Neural cell (in vitro differentiated cells): ENCODE data around the gene BAX. TPM values are rescaled to one million over a fixed set of nuclear protein-coding genes. Genes with fewer than 3 reads are reported as not detected.

Source experiments
- H2AFZ ChIP-seq: fragments of 200-600, 300-800 bp; sonication (generic), shearing (Covaris generic); 2 replicates; pipeline ENCODE4 v1.6.0; 2014; ENCODE audit warnings: low read depth, mild to moderate bottlenecking, antibody characterized with exemption, low read length, moderate library complexity
- H3F3A ChIP-seq: fragments of 200-600 bp; shearing (Covaris generic); 2 replicates; pipeline ENCODE4 v1.6.1; 2016; ENCODE audit warnings: mild to moderate bottlenecking, moderate library complexity, mixed read lengths, antibody characterized with exemption, low read length; ENCODE audit not compliant: insufficient read depth, poor library complexity, severe bottlenecking
- H3K27ac ChIP-seq: fragments of 200-600, 300-800 bp; sonication (generic), shearing (Covaris generic); 2 replicates; pipeline ENCODE4 v1.5.1; 2014; ENCODE audit warnings: mild to moderate bottlenecking, low read length, moderate library complexity
- H3K27me3 ChIP-seq: fragments of 300-800, 200-600 bp; sonication (generic), shearing (Covaris generic); 2 replicates; pipeline ENCODE4 v1.6.0; 2014; ENCODE audit warnings: mild to moderate bottlenecking, low read depth, low read length, moderate library complexity; ENCODE audit not compliant: insufficient read depth
- H3K36me3 ChIP-seq: fragments of 300-800, 200-600 bp; sonication (generic), shearing (Covaris generic); 2 replicates; pipeline ENCODE4 v1.5.1; 2014; ENCODE audit warnings: mild to moderate bottlenecking, antibody characterized with exemption, low read length, moderate library complexity; ENCODE audit not compliant: insufficient read depth
- H3K4me2 ChIP-seq: fragments of 300-800, 200-600 bp; sonication (generic), shearing (Covaris generic); 2 replicates; pipeline ENCODE4 v1.6.0; 2014; ENCODE audit warnings: mild to moderate bottlenecking, low read length
- H3K4me3 ChIP-seq: fragments of 300-800, 200-600 bp; sonication (generic), shearing (Covaris generic); 2 replicates; pipeline ENCODE4 v1.5.1; 2014; ENCODE audit warnings: mild to moderate bottlenecking, low read length, moderate library complexity
- H3K79me2 ChIP-seq: fragments of 200-600 bp; shearing (Covaris generic); replicated peaks from 2 replicates; pipeline ENCODE4 v1.6.0; 2014; ENCODE audit warnings: mild to moderate bottlenecking, low read length, moderate library complexity; ENCODE audit not compliant: insufficient read depth
- H3K9ac ChIP-seq: fragments of 300-800, 200-600 bp; sonication (generic), shearing (Covaris generic); 2 replicates; pipeline ENCODE4 v1.6.1; 2016; ENCODE audit warnings: mild to moderate bottlenecking, low read length, mixed read lengths
- H3K9me2 ChIP-seq: fragments of 200-600 bp; shearing (Covaris generic); 2 replicates; pipeline ENCODE4 v1.6.1; 2016; ENCODE audit warnings: mild to moderate bottlenecking, low read length, mixed read lengths; ENCODE audit not compliant: insufficient read depth
- H3K9me3 ChIP-seq: fragments of 200-600, 300-800 bp; sonication (generic), shearing (Covaris generic); 2 replicates; pipeline ENCODE4 v1.6.1; 2016; ENCODE audit warnings: mild to moderate bottlenecking, mixed run types, low read length, moderate library complexity, mixed read lengths
- H4K20me1 ChIP-seq: fragments of 200-600 bp; shearing (Covaris generic); 2 replicates; pipeline ENCODE4 v1.6.1; 2016; ENCODE audit warnings: mild to moderate bottlenecking, mixed run types; ENCODE audit not compliant: insufficient read depth
- EP300 ChIP-seq: fragments of 450-650 bp; conservative IDR thresholded peaks from 2 replicates; pipeline ENCODE4 v1.6.1; 2014; ENCODE audit warnings: antibody characterized with exemption, mild to moderate bottlenecking, moderate library complexity; ENCODE audit not compliant: poor library complexity, severe bottlenecking
- EZH2 ChIP-seq: fragments of 200-600, 300-800 bp; shearing (Covaris generic), sonication (generic); IDR thresholded peaks from 2 replicates; pipeline ENCODE4 v1.6.1; 2014; ENCODE audit warnings: antibody characterized with exemption, low read length, borderline replicate concordance, mild to moderate bottlenecking; ENCODE audit not compliant: insufficient read depth, poor library complexity, severe bottlenecking
- MXI1 ChIP-seq: fragments of 450-650 bp; conservative IDR thresholded peaks from 2 replicates; pipeline ENCODE4 v1.6.1; 2014; ENCODE audit warnings: antibody characterized with exemption, mild to moderate bottlenecking; ENCODE audit not compliant: poor library complexity, severe bottlenecking
- POLR2AphosphoS5 ChIP-seq: IDR thresholded peaks from 2 replicates; pipeline ENCODE4 v1.6.1; 2012
- RAD21 ChIP-seq: fragments of 450-650 bp; conservative IDR thresholded peaks from 2 replicates; pipeline ENCODE4 v1.6.1; 2014; ENCODE audit warnings: antibody characterized with exemption, mild to moderate bottlenecking, moderate library complexity
- SMC3 ChIP-seq: fragments of 450-650 bp; conservative IDR thresholded peaks from 2 replicates; pipeline ENCODE4 v1.6.1; 2014; ENCODE audit warnings: antibody characterized with exemption, mild to moderate bottlenecking, moderate library complexity; ENCODE audit not compliant: poor library complexity
- TAF1 ChIP-seq: IDR thresholded peaks from 2 replicates; pipeline ENCODE4 v1.6.1; 2012; ENCODE audit warnings: low read depth
- polyA plus RNA-seq: library from polyadenylated mRNA; depleted of rRNA; stranded (reverse); fragments of >200 nt; gene quantifications from 2 replicates; pipeline ENCODE4 v1.2.3, GENCODE V29; 2014
- TF ChIP-seq, protein P1 (sequence below): fragments of 450-650 bp; IDR thresholded peaks from 2 replicates; pipeline ENCODE4 v1.5.1; 2014; ENCODE audit warnings: antibody characterized with exemption, mild to moderate bottlenecking, moderate library complexity; ENCODE audit not compliant: poor library complexity, severe bottlenecking
- TF ChIP-seq, protein P2 (sequence below): IDR thresholded peaks from 2 replicates; pipeline ENCODE4 v1.6.1; 2012; ENCODE audit warnings: borderline replicate concordance

The BAX gene
- polyA plus RNA-seq, 1 donor from 2014 or later, result 71.9 TPM

DNA sequence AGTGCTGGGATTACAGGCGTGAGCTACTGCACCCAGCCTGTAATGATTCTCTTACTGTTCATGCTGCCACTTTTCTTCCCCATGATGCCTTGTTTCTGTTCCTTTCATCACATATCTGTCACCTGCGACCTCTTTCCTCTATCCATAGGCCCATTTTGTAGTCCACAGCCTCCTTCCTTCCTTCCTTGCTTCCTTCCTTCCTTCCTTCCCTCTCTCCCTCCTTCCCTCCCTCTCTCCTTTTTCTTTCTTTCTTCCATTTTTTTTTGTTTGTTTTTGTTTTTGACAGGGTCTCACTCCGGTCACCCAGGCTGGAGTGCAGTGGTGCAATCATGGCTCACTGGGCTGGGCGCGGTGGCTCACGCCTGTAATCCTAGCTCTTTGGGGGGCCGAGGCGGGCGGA lies 34.2 kb downstream of the BAX start:
- Histone ChIP-seq H3K9me2 (no peaks in the 10 kb centered on the region), H3K36me3 (no peaks in the 10 kb centered on the region), H3K27me3 (no peaks in the 10 kb centered on the region), H4K20me1 (no peaks in the 10 kb centered on the region), H3F3A (peaks cover 4% of the 10 kb centered on the region), H3K4me3 (no peak overlapping the region), H2AFZ (no peak overlapping the region), H3K4me2 (no peak overlapping the region), H3K9me3 (no peaks in the 10 kb centered on the region), H3K79me2 (peaks cover 6% of the 10 kb centered on the region), H3K9ac (no peak overlapping the region), H3K27ac (no peak overlapping the region)
- no peak for TF ChIP-seq SMC3
- TF ChIP-seq, protein P1, sequence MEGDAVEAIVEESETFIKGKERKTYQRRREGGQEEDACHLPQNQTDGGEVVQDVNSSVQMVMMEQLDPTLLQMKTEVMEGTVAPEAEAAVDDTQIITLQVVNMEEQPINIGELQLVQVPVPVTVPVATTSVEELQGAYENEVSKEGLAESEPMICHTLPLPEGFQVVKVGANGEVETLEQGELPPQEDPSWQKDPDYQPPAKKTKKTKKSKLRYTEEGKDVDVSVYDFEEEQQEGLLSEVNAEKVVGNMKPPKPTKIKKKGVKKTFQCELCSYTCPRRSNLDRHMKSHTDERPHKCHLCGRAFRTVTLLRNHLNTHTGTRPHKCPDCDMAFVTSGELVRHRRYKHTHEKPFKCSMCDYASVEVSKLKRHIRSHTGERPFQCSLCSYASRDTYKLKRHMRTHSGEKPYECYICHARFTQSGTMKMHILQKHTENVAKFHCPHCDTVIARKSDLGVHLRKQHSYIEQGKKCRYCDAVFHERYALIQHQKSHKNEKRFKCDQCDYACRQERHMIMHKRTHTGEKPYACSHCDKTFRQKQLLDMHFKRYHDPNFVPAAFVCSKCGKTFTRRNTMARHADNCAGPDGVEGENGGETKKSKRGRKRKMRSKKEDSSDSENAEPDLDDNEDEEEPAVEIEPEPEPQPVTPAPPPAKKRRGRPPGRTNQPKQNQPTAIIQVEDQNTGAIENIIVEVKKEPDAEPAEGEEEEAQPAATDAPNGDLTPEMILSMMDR, result no peak
- TF ChIP-seq EZH2, result no peak
- TF ChIP-seq EP300, result no peak
- TF ChIP-seq TAF1, result no peak
- TF ChIP-seq, protein P2, sequence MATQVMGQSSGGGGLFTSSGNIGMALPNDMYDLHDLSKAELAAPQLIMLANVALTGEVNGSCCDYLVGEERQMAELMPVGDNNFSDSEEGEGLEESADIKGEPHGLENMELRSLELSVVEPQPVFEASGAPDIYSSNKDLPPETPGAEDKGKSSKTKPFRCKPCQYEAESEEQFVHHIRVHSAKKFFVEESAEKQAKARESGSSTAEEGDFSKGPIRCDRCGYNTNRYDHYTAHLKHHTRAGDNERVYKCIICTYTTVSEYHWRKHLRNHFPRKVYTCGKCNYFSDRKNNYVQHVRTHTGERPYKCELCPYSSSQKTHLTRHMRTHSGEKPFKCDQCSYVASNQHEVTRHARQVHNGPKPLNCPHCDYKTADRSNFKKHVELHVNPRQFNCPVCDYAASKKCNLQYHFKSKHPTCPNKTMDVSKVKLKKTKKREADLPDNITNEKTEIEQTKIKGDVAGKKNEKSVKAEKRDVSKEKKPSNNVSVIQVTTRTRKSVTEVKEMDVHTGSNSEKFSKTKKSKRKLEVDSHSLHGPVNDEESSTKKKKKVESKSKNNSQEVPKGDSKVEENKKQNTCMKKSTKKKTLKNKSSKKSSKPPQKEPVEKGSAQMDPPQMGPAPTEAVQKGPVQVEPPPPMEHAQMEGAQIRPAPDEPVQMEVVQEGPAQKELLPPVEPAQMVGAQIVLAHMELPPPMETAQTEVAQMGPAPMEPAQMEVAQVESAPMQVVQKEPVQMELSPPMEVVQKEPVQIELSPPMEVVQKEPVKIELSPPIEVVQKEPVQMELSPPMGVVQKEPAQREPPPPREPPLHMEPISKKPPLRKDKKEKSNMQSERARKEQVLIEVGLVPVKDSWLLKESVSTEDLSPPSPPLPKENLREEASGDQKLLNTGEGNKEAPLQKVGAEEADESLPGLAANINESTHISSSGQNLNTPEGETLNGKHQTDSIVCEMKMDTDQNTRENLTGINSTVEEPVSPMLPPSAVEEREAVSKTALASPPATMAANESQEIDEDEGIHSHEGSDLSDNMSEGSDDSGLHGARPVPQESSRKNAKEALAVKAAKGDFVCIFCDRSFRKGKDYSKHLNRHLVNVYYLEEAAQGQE, result no peak

DNA sequence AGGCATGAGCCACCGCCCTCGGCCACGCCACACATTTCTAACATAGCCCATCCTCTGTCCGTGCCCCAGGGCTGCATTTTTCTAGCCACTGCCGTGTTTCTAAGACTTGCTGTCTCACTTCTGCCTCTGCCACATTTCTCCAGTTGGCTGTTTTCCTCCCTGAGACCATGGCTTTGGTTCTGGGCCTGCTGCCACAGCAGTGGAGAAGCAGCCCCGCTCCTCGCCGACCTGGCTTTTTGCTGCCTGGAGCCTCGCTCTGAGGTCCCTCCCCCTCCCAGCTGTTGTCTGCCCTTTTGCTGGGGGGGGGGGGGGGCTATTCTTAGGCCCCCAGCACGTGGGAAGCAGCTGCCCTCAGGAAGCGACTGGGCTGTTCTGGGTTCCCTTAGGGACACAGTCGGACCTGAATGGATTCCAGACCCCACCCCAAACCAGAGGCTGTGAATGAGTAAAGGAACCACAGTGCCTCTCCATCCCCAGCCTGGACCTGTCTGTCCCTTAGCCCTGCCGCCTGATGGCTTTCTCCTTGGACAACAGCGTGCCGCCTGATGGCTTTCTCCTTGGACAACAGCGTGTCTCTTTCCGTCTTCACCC lies 35.1 kb downstream of the BAX start:
- Histone ChIP-seq H3K4me3 (no peak overlapping the region), H3K9ac (no peak overlapping the region), H3K4me2 (no peak overlapping the region)

More for the DNA sequence above, 35.1 kb downstream of the BAX start:
- H2AFZ ChIP-seq, result no peak overlapping the region
- no peaks in the 10 kb centered on the region for H4K20me1 ChIP-seq
- no peaks in the 10 kb centered on the region for H3K27me3 ChIP-seq
- TF ChIP-seq MXI1, result no peak
- TF ChIP-seq, protein P2, result no peak
- TF ChIP-seq SMC3, result no peak
- TF ChIP-seq POLR2AphosphoS5, result no peak
- TF ChIP-seq RAD21, result no peak
- TF ChIP-seq TAF1, result no peak
- no peak for TF ChIP-seq EP300
- TF ChIP-seq EZH2, result no peak
- TF ChIP-seq, protein P1, result no peak
- no peaks in the 10 kb centered on the region for H3K36me3 ChIP-seq
- H3K27ac ChIP-seq, result no peak overlapping the region
- H3K9me3 ChIP-seq, result no peaks in the 10 kb centered on the region
- H3K9me2 ChIP-seq, result no peaks in the 10 kb centered on the region
- peaks cover 13% of the 10 kb centered on the region for H3K79me2 ChIP-seq
- peaks cover 4% of the 10 kb centered on the region for H3F3A ChIP-seq
